ENCODE results near the gene FMC1. TPM values are rescaled to one million over a fixed set of nuclear protein-coding genes. Genes with fewer than 3 reads are reported as not detected.
"Not testable (repeated sequence)": the region's sequence is repeated elsewhere in the genome, so short reads cannot be mapped to it uniquely, and the experiment has no call there.

FMC1 gene
- total RNA-seq, 1 donor from 2014 or later, result 1.6 TPM

- DNase-seq (ENCODE audit: low read depth), result peak; percentile 77
- peak overlapping the region; percentile 97 for H3K4me3 ChIP-seq (ENCODE audit: low read depth, low read length)
- TF ChIP-seq CTCF (IDR thresholded peaks at IDR 0.05; ENCODE audit: insufficient read depth, low read length, severe bottlenecking), result no peak
- FAIRE-seq, result no peak
- peaks cover 2% of the 10 kb centered on the region for H3K36me3 ChIP-seq (ENCODE audit: control insufficient read depth, insufficient read depth, low read length)
- H3K27me3 ChIP-seq (ENCODE audit: control insufficient read depth, insufficient read depth, low read length), result no peaks in the 10 kb centered on the region
These were observed 664 bp downstream of the FMC1 start for GRCh38 chr7:139341776-139342226.

GRCh38 chr7:139345042-139345441, 3.9 kb downstream of the FMC1 start:
- DNase-seq (ENCODE audit: low read depth), result no peak
- H3K4me3 ChIP-seq (ENCODE audit: low read depth, low read length), result no peak overlapping the region
- peaks cover 2% of the 10 kb centered on the region for H3K36me3 ChIP-seq (ENCODE audit: control insufficient read depth, insufficient read depth, low read length)
- TF ChIP-seq CTCF (IDR thresholded peaks at IDR 0.05; ENCODE audit: insufficient read depth, low read length, severe bottlenecking), result no peak
- H3K27me3 ChIP-seq (ENCODE audit: control insufficient read depth, insufficient read depth, low read length), result no peaks in the 10 kb centered on the region
- FAIRE-seq, result no peak

GRCh38 chr7:139351027-139351426, 9.9 kb downstream of the FMC1 start:
- no peak for TF ChIP-seq CTCF (IDR thresholded peaks at IDR 0.05; ENCODE audit: insufficient read depth, low read length, severe bottlenecking)

GRCh38 chr7:139354729-139355128, 13.6 kb downstream of the FMC1 start:
- DNase-seq (ENCODE audit: low read depth) (no peak), FAIRE-seq (no peak)
- no peaks in the 10 kb centered on the region for H3K27me3 ChIP-seq (ENCODE audit: control insufficient read depth, insufficient read depth, low read length)
- H3K36me3 ChIP-seq (ENCODE audit: control insufficient read depth, insufficient read depth, low read length), result no peaks in the 10 kb centered on the region
- H3K4me3 ChIP-seq (ENCODE audit: low read depth, low read length), result no peak overlapping the region
- no peak for TF ChIP-seq CTCF (IDR thresholded peaks at IDR 0.05; ENCODE audit: insufficient read depth, low read length, severe bottlenecking)

More at GRCh38 chr7:139351027-139351426, 9.9 kb downstream of the FMC1 start:
- no peak for DNase-seq (ENCODE audit: low read depth)
- no peaks in the 10 kb centered on the region for H3K27me3 ChIP-seq (ENCODE audit: control insufficient read depth, insufficient read depth, low read length)
- FAIRE-seq, result no peak
- no peak overlapping the region for H3K4me3 ChIP-seq (ENCODE audit: low read depth, low read length)
- H3K36me3 ChIP-seq (ENCODE audit: control insufficient read depth, insufficient read depth, low read length), result no peaks in the 10 kb centered on the region

GRCh38 chr7:139355320-139355719, 14.2 kb downstream of the FMC1 start:
- FAIRE-seq, result no peak
- Histone ChIP-seq H3K36me3 (ENCODE audit: control insufficient read depth, insufficient read depth, low read length) (no peaks in the 10 kb centered on the region), H3K4me3 (ENCODE audit: low read depth, low read length) (no peak overlapping the region), H3K27me3 (ENCODE audit: control insufficient read depth, insufficient read depth, low read length) (no peaks in the 10 kb centered on the region)
- no peak for TF ChIP-seq CTCF (IDR thresholded peaks at IDR 0.05; ENCODE audit: insufficient read depth, low read length, severe bottlenecking)
- peak; percentile 17 for DNase-seq (ENCODE audit: low read depth)

- not testable (repeated sequence) for H3K27me3 ChIP-seq (ENCODE audit: control insufficient read depth, insufficient read depth, low read length); H3K36me3 ChIP-seq (ENCODE audit: control insufficient read depth, insufficient read depth, low read length); H3K4me3 ChIP-seq (ENCODE audit: low read depth, low read length); DNase-seq (ENCODE audit: low read depth); FAIRE-seq
These were observed 16.8 kb downstream of the FMC1 start for GRCh38 chr7:139357729-139358506.

Measured in bronchial epithelial cell (primary cell).